Measurements from ENCODE around the gene UPF1.
"Not testable (repeated sequence)": the region's sequence is repeated elsewhere in the genome, so short reads cannot be mapped to it uniquely, and the experiment has no call there.

UPF1 gene

GRCh38 chr19:18799389-18799970 lies 32.3 kb upstream of the UPF1 start:
- DNase-seq (ENCODE audit: low spot score) = no peak

GRCh38 chr19:18800079-18800478 lies 31.7 kb upstream of the UPF1 start:
- DNase-seq (ENCODE audit: low spot score) = no peak

- peak; percentile 19 for DNase-seq (ENCODE audit: low spot score)
Measured at GRCh38 chr19:18800636-18801035, 31.1 kb upstream of the UPF1 start.

- DNase-seq (ENCODE audit: low spot score) = no peak
Measured at GRCh38 chr19:18802354-18802753, 29.4 kb upstream of the UPF1 start.

GRCh38 chr19:18803550-18804138 lies 28.1 kb upstream of the UPF1 start:
- no peak for DNase-seq (ENCODE audit: low spot score)

GRCh38 chr19:18804139-18804601 lies 27.6 kb upstream of the UPF1 start:
- DNase-seq (ENCODE audit: low spot score) = no peak

- DNase-seq (ENCODE audit: low spot score) = no peak
Measured at GRCh38 chr19:18804643-18805042, 27.1 kb upstream of the UPF1 start.

GRCh38 chr19:18807861-18808331 lies 23.9 kb upstream of the UPF1 start:
- no peak for DNase-seq (ENCODE audit: low spot score)

GRCh38 chr19:18809149-18809868 lies 22.4 kb upstream of the UPF1 start:
- DNase-seq (ENCODE audit: low spot score) = peak; percentile 52

- DNase-seq (ENCODE audit: low spot score) = not testable (repeated sequence)
Measured at GRCh38 chr19:18811638-18812037, 20.1 kb upstream of the UPF1 start.

GRCh38 chr19:18814063-18814462 lies 17.7 kb upstream of the UPF1 start:
- no peak for DNase-seq (ENCODE audit: low spot score)

GRCh38 chr19:18815673-18816072 lies 16.1 kb upstream of the UPF1 start:
- DNase-seq (ENCODE audit: low spot score) = no peak

GRCh38 chr19:18816645-18817044 lies 15.1 kb upstream of the UPF1 start:
- not testable (repeated sequence) for DNase-seq (ENCODE audit: low spot score)

GRCh38 chr19:18817574-18817973 lies 14.2 kb upstream of the UPF1 start:
- DNase-seq (ENCODE audit: low spot score) = no peak

GRCh38 chr19:18828786-18829185 lies 3.0 kb upstream of the UPF1 start:
- DNase-seq (ENCODE audit: low spot score) = no peak

GRCh38 chr19:18830488-18830887 lies 1.3 kb upstream of the UPF1 start:
- DNase-seq (ENCODE audit: low spot score) = no peak

- no peak for DNase-seq (ENCODE audit: low spot score)
Measured at GRCh38 chr19:18832306-18833140, 764 bp downstream of the UPF1 start.

GRCh38 chr19:18833141-18833476 lies 1.4 kb downstream of the UPF1 start:
- DNase-seq (ENCODE audit: low spot score) = no peak

GRCh38 chr19:18833849-18834643 lies 2.3 kb downstream of the UPF1 start:
- no peak for DNase-seq (ENCODE audit: low spot score)

GRCh38 chr19:18834644-18834984 lies 2.9 kb downstream of the UPF1 start:
- DNase-seq (ENCODE audit: low spot score) = no peak

GRCh38 chr19:18839465-18840287 lies 7.9 kb downstream of the UPF1 start:
- no peak for DNase-seq (ENCODE audit: low spot score)
